ENCODE data around the gene THBS3. TPM values are rescaled to one million over a fixed set of nuclear protein-coding genes. Genes with fewer than 3 reads are reported as not detected.

THBS3 gene
- total and polyA plus RNA-seq, 2 of the 13 experiments (the other 11 are each of a cell fraction or from before 2014, with no cell fraction given) = 0.86 to 3.6 TPM

- TF ChIP-seq ZNF784 (CRISPR knock-in tag; IDR thresholded peaks at IDR 0.05; ENCODE audit: borderline replicate concordance) (peak; percentile 58; the same call in 1 of the 2 replicates), IKZF5 (CRISPR knock-in tag; IDR thresholded peaks at IDR 0.05) (peak; percentile 81; the same call in 1 of the 2 replicates), ZNF382 (CRISPR knock-in tag; IDR thresholded peaks at IDR 0.05; ENCODE audit: borderline replicate concordance) (no peak), PRDM10 (CRISPR knock-in tag; IDR thresholded peaks at IDR 0.05; ENCODE audit: low read depth) (0 out of 2 replicates have a peak, but pooled peaks have one; percentile 59), ZNF432 (CRISPR knock-in tag; IDR thresholded peaks at IDR 0.05; ENCODE audit: borderline replicate concordance) (no peak), IRF2 (CRISPR knock-in tag; IDR thresholded peaks at IDR 0.05) (peak; percentile 78), MXD4 (CRISPR knock-in tag; IDR thresholded peaks at IDR 0.05) (peak; percentile 62; the same call in 1 of the 2 replicates), ZBTB7B (CRISPR knock-in tag; IDR thresholded peaks at IDR 0.05) (no peak), MAFF (IDR thresholded peaks at IDR 0.05; ENCODE audit: low read depth, low read length) (no peak), GMEB1 (CRISPR knock-in tag; IDR thresholded peaks at IDR 0.05; ENCODE audit: borderline replicate concordance) (peak; percentile 79), IKZF1 (IDR thresholded peaks at IDR 0.05) (no peak), PPARG (CRISPR knock-in tag; conservative IDR thresholded peaks at IDR 0.05) (0 out of 2 replicates have a peak, but pooled peaks have one; percentile 19), ZBTB33 (CRISPR knock-in tag; IDR thresholded peaks at IDR 0.05) (peak; percentile 24; the same call in 1 of the 2 replicates), ZNF264 (CRISPR knock-in tag; IDR thresholded peaks at IDR 0.05) (0 out of 2 replicates have a peak, but pooled peaks have one; percentile 27), HOXA3 (CRISPR knock-in tag; IDR thresholded peaks at IDR 0.05) (peak; percentile 86)
Observed at GRCh38 chr1:155255243-155256007, 47.7 kb upstream of the THBS3 start, which contains the start of gene ENTREP3 (continued).
